H7 (cell line): ENCODE data around the gene ADA. TPM values are rescaled to one million over a fixed set of nuclear protein-coding genes. Genes with fewer than 3 reads are reported as not detected.
"Not testable (repeated sequence)": the region's sequence is repeated elsewhere in the genome, so short reads cannot be mapped to it uniquely, and the experiment has no call there.

Source experiments
- DNase-seq: peaks from one replicate; pipeline ENCODE4 v3.0.0; 2012
- H3K27me3 ChIP-seq: 2 replicates; pipeline ENCODE4 v1.6.0; 2011; ENCODE audit warnings: mild to moderate bottlenecking, low read length; ENCODE audit not compliant: control insufficient read depth, insufficient read depth
- H3K36me3 ChIP-seq: replicated peaks from 2 replicates; pipeline ENCODE4 v1.5.1; 2011; ENCODE audit warnings: low read length; ENCODE audit not compliant: control insufficient read depth, insufficient read depth
- H3K4me3 ChIP-seq: 2 replicates; pipeline ENCODE4 v1.5.1; 2011; ENCODE audit warnings: low read depth, mild to moderate bottlenecking, control low read depth, low read length, moderate library complexity; ENCODE audit not compliant: insufficient read depth
- total RNA-seq: library from RNA; depleted of rRNA; stranded (reverse); fragments of >200 nt; shearing (Covaris generic); gene quantifications from 2 replicates; pipeline ENCODE4 v1.2.3, GENCODE V29; 2014

ADA gene
- total RNA-seq, 1 experiment from 2014 or later, result 14.9 TPM

DNA sequence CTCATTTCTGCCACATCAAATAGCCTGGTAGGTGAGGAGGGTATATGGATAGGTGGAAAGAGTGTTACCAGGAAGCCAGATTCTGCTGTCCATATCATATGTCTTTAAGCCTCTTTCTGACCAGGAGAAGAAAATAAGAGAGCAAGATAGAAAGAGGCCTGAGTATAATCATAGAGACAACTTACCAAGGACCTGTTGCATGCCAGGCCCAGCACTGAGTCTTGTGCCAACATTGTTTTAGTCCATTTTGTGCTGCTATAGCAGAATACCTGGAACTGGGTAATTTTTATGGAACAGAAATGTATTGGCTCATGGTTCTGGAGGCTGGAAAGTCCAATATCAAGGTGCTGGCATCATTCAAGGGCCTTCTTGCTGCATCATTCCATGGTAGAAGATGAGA, 7.3 kb upstream of the ADA start:
- H3K27me3 ChIP-seq, result no peaks in the 10 kb centered on the region

DNA sequence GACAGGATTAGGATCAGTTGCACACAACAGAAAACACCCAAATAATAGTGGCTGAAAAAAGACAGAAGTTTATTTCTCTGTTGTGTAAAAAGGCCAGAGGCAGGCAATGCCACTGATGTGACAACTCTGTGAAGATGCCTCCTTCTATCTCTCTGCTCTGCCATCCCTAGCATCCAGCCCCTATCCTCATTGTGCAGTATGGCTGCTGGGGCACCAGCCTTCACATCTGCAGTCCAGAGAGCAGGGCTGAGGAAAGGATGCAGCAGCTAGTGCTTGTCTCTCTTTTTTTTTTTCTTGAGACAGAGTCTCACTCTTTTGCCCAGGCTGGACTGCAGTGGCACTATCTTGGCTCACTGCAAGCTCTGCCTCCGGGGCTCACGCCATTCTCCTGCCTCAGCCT, 6.4 kb upstream of the ADA start:
- Histone ChIP-seq H3K4me3 (no peak overlapping the region), H3K27me3 (peaks cover 8% of the 10 kb centered on the region), H3K36me3 (no peaks in the 10 kb centered on the region)
- DNase-seq, result no peak

More for the DNA sequence above, 7.3 kb upstream of the ADA start:
- DNase-seq, result no peak
- H3K36me3 ChIP-seq, result no peaks in the 10 kb centered on the region
- no peak overlapping the region for H3K4me3 ChIP-seq

- Histone ChIP-seq H3K4me3 (no peak overlapping the region), H3K36me3 (no peaks in the 10 kb centered on the region), H3K27me3 (peaks cover 16% of the 10 kb centered on the region)
- peak; percentile 57 for DNase-seq
These were observed 4.9 kb upstream of the ADA start for GRCh38 chr20:44656448-44656847.

DNA sequence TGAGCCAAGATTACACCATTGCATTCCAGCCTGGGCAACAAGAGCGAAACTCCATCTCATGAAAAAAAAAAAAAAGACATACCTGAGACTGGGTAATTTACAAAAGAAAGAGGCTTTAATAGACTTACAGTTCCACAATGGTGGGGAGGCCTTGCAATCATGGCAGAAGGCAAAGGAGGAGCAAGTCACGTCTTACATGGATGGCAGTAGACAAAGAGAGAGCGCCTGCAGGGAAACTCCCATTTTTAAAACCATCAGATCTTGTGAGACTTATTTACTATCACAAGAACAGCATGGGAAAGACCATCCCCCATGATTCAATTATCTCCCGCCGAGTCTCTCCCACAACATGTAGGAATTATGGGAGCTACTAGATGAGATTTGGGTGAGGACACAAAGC, 2.7 kb upstream of the ADA start:
- not testable (repeated sequence) for DNase-seq, H3K36me3 ChIP-seq

DNA sequence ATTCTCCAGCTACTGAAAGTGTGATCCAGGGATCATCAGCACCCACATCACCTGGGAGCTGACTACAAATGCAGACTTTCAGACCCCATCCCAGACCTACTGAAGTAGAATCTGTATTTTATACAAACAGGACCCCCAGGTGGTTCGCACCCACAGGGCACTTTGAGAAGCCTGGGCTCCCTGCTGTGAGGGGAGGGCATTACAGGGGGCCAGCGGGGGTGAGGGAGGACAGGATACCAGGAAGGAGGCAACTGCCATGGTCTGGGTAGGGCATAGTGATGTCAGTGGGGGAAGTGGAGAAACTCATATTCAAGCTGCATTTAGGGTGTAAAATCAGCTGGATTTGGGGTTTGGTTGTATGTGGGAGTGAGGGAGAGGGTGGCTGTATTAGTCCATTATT, 2.0 kb upstream of the ADA start:
- Histone ChIP-seq H3K36me3 (no peaks in the 10 kb centered on the region), H3K4me3 (no peak overlapping the region), H3K27me3 (peaks cover 22% of the 10 kb centered on the region)
- DNase-seq, result no peak

More for the DNA sequence above, 2.7 kb upstream of the ADA start:
- H3K4me3 ChIP-seq, result not testable (repeated sequence)
- peaks cover 22% of the 10 kb centered on the region for H3K27me3 ChIP-seq

- DNase-seq, result no peak
- Histone ChIP-seq H3K36me3 (no peaks in the 10 kb centered on the region), H3K27me3 (peaks cover 22% of the 10 kb centered on the region), H3K4me3 (peak overlapping the region; percentile 70)
These were observed 140 bp downstream of the ADA start for GRCh38 chr20:44651434-44651683.

DNA sequence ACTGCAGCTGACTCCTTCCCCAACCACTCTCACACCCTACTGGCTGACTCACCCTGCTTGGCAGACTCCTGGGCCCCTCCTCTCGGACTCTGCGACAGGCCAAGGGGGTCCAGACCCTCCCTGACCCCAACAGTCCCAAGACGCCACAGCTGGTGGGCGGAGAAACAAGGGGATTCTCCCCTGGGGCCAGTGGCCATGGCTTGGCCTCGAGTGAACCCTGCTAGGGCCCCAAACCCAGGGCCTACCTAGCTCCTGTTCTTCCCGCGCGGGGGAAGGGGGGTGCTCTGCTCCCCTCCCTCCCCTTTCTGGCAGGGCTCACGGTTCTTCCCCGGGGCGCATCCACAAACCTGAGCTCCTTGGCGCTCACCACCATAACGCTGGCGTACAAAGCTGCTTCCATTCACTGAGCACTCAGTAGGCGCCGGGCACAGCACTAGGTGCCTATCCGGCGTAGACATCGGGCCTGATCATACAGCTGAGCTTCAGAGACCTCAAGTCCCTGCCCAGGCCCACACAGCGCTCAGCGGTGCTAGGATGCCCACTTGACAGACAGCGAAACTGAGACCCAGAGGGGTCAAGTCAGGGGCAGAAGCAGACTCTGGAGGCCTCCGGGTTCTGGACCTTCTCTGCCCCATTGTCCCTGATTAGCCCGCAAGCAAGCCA, 597 bp downstream of the ADA start:
- H3K36me3 ChIP-seq, result no peaks in the 10 kb centered on the region
- DNase-seq, result no peak
- H3K27me3 ChIP-seq, result peaks cover 22% of the 10 kb centered on the region
- peak overlapping the region; percentile 70 for H3K4me3 ChIP-seq

DNA sequence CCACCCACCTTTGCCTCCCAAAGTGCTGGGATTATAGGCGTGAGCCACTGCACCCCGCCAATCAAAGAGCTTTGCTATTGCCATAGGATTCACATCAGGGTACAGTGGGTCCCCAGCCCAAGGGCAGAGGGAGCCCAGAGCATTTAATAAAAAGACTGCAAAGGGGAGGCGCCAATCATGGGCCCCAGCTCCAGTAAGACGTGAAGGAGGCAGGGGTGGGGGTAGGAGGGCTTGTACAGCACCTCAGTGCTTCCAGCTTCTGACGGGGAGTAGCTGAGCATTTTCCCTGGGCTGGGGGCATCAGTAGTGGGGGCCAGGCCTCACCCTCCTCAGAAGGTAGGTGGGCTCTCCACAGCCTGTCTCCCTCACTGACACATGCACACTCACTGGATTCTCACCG, 1.5 kb downstream of the ADA start:
- Histone ChIP-seq H3K4me3 (no peak overlapping the region), H3K36me3 (no peaks in the 10 kb centered on the region), H3K27me3 (peaks cover 22% of the 10 kb centered on the region)
- no peak for DNase-seq

DNA sequence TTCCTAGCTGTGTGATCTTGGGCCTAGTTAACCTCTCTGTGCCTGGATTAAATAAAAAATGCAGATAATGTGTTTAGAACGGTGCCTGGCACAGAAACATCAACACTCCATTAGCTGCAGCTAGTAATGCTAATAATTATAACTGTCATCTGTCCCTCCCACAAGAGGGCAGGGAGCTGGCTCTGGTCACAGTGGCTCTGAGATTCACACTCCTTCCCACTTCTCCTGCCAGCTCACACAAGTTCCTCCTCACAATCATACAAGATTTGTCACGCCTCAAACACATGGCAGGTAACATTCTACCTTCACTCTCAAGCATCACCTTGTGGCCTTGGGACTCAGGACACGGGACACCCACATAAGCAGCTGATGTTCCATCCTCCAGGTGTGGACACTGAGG, 2.4 kb downstream of the ADA start:
- Histone ChIP-seq H3K27me3 (peaks cover 22% of the 10 kb centered on the region), H3K36me3 (no peaks in the 10 kb centered on the region), H3K4me3 (no peak overlapping the region)
- DNase-seq, result no peak

- Histone ChIP-seq H3K36me3 (no peaks in the 10 kb centered on the region), H3K4me3 (no peak overlapping the region), H3K27me3 (peaks cover 21% of the 10 kb centered on the region)
- DNase-seq, result no peak
These were observed 2.9 kb downstream of the ADA start for GRCh38 chr20:44648579-44648978.

- H3K36me3 ChIP-seq, result no peaks in the 10 kb centered on the region
- DNase-seq, result no peak
- H3K27me3 ChIP-seq, result peaks cover 16% of the 10 kb centered on the region
- no peak overlapping the region for H3K4me3 ChIP-seq
These were observed 3.4 kb downstream of the ADA start for GRCh38 chr20:44648068-44648467.

DNA sequence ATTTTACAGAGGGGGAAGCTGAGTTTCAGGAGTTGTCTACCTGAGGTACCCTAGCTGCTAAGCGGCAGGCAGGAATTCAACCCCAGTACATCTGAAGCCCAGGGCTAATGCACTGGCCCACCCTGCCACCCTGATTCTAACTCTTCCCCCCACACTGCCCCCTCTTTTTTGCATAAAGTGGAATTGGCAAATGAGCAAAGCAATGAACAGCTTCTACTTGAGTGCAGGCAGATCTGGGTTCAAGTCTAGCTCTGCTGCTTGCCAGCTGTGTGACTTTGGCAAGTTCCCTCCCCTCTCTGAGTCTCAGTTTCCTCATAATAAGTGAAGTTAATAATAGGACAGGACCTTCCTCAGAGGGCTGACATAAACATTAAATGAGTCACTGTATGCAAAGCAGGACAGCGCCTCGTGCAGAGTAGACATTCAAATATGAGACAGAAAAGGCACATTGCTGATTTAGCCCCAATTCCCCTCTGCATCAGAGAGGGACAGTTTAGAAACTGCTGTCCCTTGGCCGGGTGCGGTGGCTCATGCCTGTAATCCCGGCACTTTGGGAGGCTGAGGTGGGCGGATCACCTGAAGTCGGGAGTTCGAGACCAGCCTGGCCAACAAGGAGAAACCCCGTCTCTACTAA, 4.7 kb downstream of the ADA start:
- DNase-seq, result no peak
- Histone ChIP-seq H3K4me3 (no peak overlapping the region), H3K36me3 (no peaks in the 10 kb centered on the region), H3K27me3 (peaks cover 6% of the 10 kb centered on the region)

DNA sequence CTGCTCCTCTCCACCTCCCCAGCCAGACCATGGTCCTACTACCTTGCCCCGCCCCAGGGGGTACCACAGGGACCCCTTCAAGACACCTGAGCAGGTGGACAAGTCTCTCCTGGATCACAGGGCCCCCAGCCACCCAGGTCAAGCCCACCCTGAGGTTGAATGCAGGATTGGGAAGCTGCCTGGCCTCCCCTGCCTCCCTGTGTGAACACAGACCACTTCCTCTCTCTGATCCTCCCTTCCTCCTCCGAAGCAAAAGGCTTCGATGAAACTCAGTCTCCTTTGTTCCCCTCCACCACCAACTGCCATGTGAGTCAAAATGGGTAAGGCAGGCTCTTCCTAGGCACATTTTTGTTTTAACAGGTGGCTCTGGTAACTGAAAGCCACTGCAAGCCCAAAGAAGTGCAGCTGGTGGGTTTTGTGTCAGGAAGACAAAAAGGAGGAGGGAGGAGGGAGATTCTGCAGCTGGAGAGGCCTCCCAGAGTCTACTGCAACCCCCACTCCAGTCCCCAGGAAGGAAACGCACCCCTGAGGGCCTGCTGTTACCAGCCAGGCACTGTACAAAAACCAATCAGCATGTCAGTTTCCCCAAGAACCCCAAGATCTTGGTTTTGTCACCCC, 5.4 kb downstream of the ADA start:
- Histone ChIP-seq H3K4me3 (no peak overlapping the region), H3K36me3 (no peaks in the 10 kb centered on the region), H3K27me3 (peaks cover 5% of the 10 kb centered on the region)
- peak; percentile 57 for DNase-seq

GRCh38 chr20:44644667-44645131, 6.8 kb downstream of the ADA start:
- no peaks in the 10 kb centered on the region for H3K27me3 ChIP-seq
- H3K4me3 ChIP-seq, result no peak overlapping the region
- no peaks in the 10 kb centered on the region for H3K36me3 ChIP-seq
- DNase-seq, result no peak

DNA sequence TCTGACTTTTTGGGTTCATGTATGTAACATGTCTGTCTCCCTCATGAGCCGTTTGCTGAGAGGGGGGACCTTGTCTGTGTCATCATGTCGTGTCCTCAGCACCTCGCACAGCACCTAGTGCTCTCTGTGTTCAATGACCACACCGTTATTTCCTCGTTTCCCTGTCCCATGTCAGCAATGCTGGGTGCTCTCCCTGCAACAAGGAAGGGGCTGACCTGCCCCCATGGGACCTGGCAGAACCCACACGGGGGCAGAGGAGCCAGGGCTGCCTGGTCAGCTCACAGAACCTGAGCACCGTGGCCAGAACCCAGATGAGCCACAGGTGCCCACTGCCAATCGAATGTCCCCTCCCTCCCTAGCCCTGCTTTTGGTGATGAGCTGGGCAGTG, 7.3 kb downstream of the ADA start:
- Histone ChIP-seq H3K27me3 (no peaks in the 10 kb centered on the region), H3K36me3 (no peaks in the 10 kb centered on the region), H3K4me3 (no peak overlapping the region)
- DNase-seq, result no peak
